GM21526 (cell line): Measurements from ENCODE around the gene MTMR3.

Source experiments
- ATAC-seq: cut with Tn5 transposase; IDR thresholded peaks from one replicate; pipeline ENCODE4 v1.9.1; 2021; ENCODE audit warnings: moderate library complexity; ENCODE audit not compliant: unreplicated experiment, low FRiP score

The MTMR3 gene

DNA sequence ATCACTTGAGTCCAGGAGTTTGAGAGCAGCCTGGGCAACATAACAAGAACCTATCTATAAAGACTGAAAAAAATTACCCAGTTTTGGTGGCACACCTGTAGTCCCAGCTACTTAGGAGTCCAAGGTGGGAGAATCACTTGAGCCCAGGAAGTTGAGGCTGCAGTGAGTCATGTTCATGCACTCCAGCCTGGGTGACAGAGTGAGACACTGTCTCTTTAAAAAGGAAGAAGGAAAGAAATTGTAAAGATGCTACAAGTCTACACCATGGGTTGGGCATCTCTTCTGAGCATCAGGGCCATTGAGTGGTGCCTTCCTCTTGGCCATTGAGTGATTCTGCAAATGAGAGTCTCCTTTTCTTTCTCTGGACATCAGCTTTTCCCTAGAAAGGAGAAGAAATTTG, 15.7 kb upstream of the MTMR3 start:
- no peak for ATAC-seq

- ATAC-seq, result no peak
These were observed 15.1 kb upstream of the MTMR3 start for GRCh38 chr22:29867851-29868250.

GRCh38 chr22:29870574-29870973, 12.4 kb upstream of the MTMR3 start:
- ATAC-seq, result no peak

- ATAC-seq, result no peak
These were observed 11.3 kb upstream of the MTMR3 start for GRCh38 chr22:29871684-29872083.

DNA sequence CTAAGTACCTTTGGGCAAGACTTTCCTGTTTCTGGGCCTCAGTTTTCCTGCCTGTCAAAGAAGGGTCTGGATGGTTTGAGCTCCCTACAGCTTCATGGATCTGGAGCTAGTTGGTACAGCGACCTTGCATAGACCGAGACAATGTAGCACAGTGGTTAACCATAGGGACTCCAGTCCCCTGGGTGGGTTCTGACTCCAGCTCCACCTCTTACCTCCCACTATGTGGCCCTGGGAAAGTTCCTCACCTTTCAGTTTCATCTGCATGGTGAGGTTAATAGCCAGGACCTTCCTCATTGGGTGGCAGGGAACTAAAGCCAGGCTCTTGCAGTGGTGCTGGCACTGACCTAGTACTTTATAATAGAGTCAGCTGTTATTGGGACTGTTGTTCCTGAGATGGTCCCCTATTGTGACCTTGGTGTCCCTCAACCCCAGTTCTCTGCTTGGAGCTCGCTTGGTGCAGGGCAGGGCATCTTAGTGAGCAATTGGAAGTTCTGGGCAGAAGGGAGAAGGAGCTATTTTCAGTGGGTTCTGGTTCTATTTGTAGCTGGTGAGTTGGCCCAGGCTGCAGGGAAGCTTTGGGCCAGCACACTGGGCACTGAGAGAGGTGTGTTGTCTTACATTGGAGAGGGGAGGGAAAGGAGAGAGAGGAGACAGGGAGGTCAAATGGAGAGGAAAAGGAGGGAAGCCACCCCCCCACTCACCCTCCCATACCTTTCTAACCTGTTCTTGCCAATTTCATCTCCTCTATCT, 10.7 kb upstream of the MTMR3 start:
- ATAC-seq, result no peak

GRCh38 chr22:29872989-29873388, 10.0 kb upstream of the MTMR3 start:
- ATAC-seq, result no peak

- no peak for ATAC-seq
These were observed 9.0 kb upstream of the MTMR3 start for GRCh38 chr22:29873943-29874342.

GRCh38 chr22:29877620-29878019, 5.4 kb upstream of the MTMR3 start:
- ATAC-seq, result no peak

- no peak for ATAC-seq
These were observed 3.2 kb upstream of the MTMR3 start for GRCh38 chr22:29879753-29880152.

- ATAC-seq, result no peak
These were observed 294 bp upstream of the MTMR3 start for GRCh38 chr22:29882716-29883044.

DNA sequence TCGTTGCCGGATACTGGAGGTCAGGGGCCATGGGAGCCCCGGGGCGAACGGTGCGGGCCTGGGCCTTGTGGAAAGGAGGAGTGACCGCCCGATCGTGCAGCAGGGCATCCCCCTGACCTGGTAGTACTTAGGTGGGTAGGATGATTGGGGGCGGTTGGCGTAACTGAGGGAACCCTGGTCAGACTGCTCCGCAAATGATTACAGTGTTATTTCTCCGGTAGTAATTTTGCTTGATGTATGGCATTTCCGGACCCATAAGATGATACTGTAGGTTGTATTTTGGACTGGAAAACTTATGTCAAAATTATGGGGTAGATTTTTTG, 762 bp downstream of the MTMR3 start:
- ATAC-seq, result no peak

- ATAC-seq, result no peak
These were observed 2.6 kb downstream of the MTMR3 start for GRCh38 chr22:29885610-29886009.

GRCh38 chr22:29886596-29886995, 3.6 kb downstream of the MTMR3 start:
- ATAC-seq, result no peak

DNA sequence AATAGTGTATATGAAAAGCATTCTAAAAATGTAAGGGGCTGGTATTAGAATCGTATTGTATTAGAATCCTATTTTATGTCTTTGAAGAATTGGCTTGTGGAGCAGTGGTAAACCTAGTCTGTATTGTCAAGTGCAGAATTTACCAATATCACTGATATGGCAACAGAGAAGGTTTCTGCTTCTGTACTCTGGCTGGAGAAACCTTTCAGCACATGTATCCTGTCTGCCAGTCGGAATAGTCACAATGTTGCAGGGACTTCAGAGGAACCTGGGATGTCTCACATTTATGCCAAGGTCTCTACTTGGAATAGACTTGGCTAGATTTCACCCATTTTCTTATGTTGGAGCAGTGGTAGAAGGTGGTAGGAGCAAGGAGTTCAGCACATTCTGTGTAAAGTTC, 4.4 kb downstream of the MTMR3 start:
- no peak for ATAC-seq

DNA sequence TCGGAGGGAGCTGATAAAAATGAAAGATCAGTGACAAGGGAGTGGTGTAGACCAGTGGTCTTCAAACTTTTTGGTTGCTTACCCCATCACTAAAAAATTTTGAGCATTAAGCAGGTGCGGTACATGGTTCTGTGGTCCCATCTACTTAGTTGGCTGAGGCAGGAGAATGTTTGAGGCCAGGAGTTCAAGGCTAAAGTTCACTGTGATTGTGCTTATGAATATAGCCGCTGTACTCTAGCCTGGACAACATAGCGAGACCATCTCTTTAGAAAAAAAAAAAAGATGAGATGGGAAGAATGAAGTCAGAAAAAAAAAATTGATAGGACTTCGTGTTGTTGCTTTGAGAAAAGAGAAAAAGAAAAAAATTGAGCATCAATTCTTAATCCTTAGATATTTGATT, 7.8 kb downstream of the MTMR3 start:
- no peak for ATAC-seq

- no peak for ATAC-seq
These were observed 9.6 kb downstream of the MTMR3 start for GRCh38 chr22:29892315-29893156.

DNA sequence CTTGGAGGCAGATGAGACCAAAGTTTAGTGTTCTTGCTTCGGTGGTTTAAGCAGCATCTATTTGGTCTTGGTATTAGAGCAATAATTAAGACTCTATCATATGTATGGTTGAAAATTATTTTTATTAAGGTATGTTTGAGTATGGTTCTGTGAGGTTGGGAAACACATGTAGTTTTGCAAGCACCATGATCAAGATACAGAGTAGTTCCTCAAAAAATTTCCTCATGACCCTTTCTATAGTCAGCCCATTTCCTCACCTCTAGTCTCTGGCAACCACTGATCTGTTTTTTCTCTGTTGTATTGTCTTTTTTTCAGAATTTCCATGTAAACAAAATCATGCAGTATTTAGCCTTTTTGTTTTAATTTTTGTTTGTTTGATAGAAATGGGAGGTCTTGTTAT, 18.4 kb downstream of the MTMR3 start:
- ATAC-seq, result no peak

DNA sequence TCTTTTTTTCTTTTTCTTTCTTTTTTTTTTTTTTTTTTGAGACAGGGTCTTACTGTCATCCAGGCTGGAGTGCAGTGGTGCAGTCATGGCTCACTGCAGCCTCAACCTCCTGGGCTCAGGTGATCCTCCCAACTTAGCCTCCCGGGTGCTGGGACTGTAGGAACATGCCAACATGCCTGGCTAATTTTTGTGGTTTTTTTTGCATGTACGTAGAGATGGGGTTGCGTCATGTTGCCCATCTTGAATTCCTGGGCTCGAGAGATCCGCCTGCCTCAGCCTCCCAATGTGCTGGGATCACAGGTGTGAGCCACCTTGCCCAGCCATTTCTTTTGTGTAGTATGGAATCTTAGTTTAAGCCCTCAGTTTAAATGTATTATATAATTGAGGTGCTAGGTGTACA, 20.4 kb downstream of the MTMR3 start:
- ATAC-seq, result no peak

DNA sequence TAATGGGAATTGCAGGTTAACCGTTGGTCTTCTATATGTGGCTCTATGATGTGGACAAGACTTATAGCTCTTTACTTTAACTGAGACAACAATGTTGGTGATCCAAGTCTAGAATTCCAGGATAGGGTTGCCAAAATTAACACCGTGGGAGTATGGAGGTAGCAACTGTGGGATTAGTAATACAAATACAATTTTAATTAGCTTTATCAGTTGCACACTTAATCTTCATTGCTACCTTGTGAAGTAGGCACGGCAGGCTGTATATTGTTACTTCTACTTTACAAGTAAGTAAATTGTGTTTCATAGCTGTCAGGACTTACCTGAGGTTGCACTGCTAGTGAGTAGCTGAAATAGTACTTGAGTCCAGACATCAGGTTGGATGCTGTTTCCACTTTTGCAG, 21.0 kb downstream of the MTMR3 start:
- no peak for ATAC-seq

- no peak for ATAC-seq
These were observed 25.0 kb downstream of the MTMR3 start for GRCh38 chr22:29907753-29908515.

- no peak for ATAC-seq
These were observed 29.2 kb downstream of the MTMR3 start for GRCh38 chr22:29912141-29912540.
